ENCODE measurements around the gene SLC35F3. TPM values are rescaled to one million over a fixed set of nuclear protein-coding genes. Genes with fewer than 3 reads are reported as not detected.
"Not testable (repeated sequence)": the region's sequence is repeated elsewhere in the genome, so short reads cannot be mapped to it uniquely, and the experiment has no call there.

SLC35F3 gene
- total RNA-seq, 1 donor from 2014 or later, result 0.25 TPM

- peaks cover 37% of the 10 kb centered on the region for H3K27me3 Mint-ChIP-seq (ENCODE audit: low read depth)
- no peak overlapping the region for H3K27ac Mint-ChIP-seq
- peaks cover 2% of the 10 kb centered on the region for H3K4me1 Mint-ChIP-seq
- H3K9me3 Mint-ChIP-seq, result peaks cover 5% of the 10 kb centered on the region
- no peak overlapping the region for H3K4me3 Mint-ChIP-seq
- H3K36me3 Mint-ChIP-seq, result no peaks in the 10 kb centered on the region
- TF ChIP-seq CTCF (IDR thresholded peaks at IDR 0.05; ENCODE audit: unreplicated experiment), result no peak
- DNase-seq (ENCODE audit: low spot score in 2 of 2, unreplicated experiment in 2 of 2), result no peak
Observed at GRCh38 chr1:234240680-234241079, 336.2 kb downstream of the SLC35F3 start.

GRCh38 chr1:234241941-234242490 is 337.5 kb downstream of the SLC35F3 start:
- no peaks in the 10 kb centered on the region for H3K36me3 Mint-ChIP-seq
- peaks cover 43% of the 10 kb centered on the region for H3K27me3 Mint-ChIP-seq (ENCODE audit: low read depth)
- H3K9me3 Mint-ChIP-seq, result peaks cover 8% of the 10 kb centered on the region
- no peak overlapping the region for H3K4me3 Mint-ChIP-seq
- H3K27ac Mint-ChIP-seq, result no peak overlapping the region
- DNase-seq (ENCODE audit: low spot score in 2 of 2, unreplicated experiment in 2 of 2), result no peak
- TF ChIP-seq CTCF (IDR thresholded peaks at IDR 0.05; ENCODE audit: unreplicated experiment), result no peak
- no peaks in the 10 kb centered on the region for H3K4me1 Mint-ChIP-seq

- H3K27me3 Mint-ChIP-seq (ENCODE audit: low read depth), result peaks cover 40% of the 10 kb centered on the region
- peaks cover 15% of the 10 kb centered on the region for H3K9me3 Mint-ChIP-seq
- H3K27ac Mint-ChIP-seq, result no peak overlapping the region
- no peak for DNase-seq (ENCODE audit: low spot score in 2 of 2, unreplicated experiment in 2 of 2)
- no peak for TF ChIP-seq CTCF (IDR thresholded peaks at IDR 0.05; ENCODE audit: unreplicated experiment)
- H3K4me1 Mint-ChIP-seq, result no peaks in the 10 kb centered on the region
- H3K36me3 Mint-ChIP-seq, result no peaks in the 10 kb centered on the region
- H3K4me3 Mint-ChIP-seq, result no peak overlapping the region
Observed at GRCh38 chr1:234243521-234244260, 339.2 kb downstream of the SLC35F3 start.

GRCh38 chr1:234244482-234244881 is 340.0 kb downstream of the SLC35F3 start:
- H3K9me3 Mint-ChIP-seq, result peaks cover 18% of the 10 kb centered on the region
- peaks cover 34% of the 10 kb centered on the region for H3K27me3 Mint-ChIP-seq (ENCODE audit: low read depth)
- H3K27ac Mint-ChIP-seq, result no peak overlapping the region
- no peak for TF ChIP-seq CTCF (IDR thresholded peaks at IDR 0.05; ENCODE audit: unreplicated experiment)
- H3K36me3 Mint-ChIP-seq, result no peaks in the 10 kb centered on the region
- H3K4me3 Mint-ChIP-seq, result no peak overlapping the region
- DNase-seq (ENCODE audit: low spot score in 2 of 2, unreplicated experiment in 2 of 2), result no peak
- H3K4me1 Mint-ChIP-seq, result no peaks in the 10 kb centered on the region

GRCh38 chr1:234246638-234247116 is 342.2 kb downstream of the SLC35F3 start:
- no peak for DNase-seq (ENCODE audit: low spot score in 2 of 2, unreplicated experiment in 2 of 2)
- Mint-ChIP-seq H3K4me1 (no peaks in the 10 kb centered on the region), H3K36me3 (no peaks in the 10 kb centered on the region), H3K27me3 (ENCODE audit: low read depth) (peaks cover 28% of the 10 kb centered on the region), H3K27ac (no peak overlapping the region), H3K4me3 (no peak overlapping the region), H3K9me3 (peaks cover 18% of the 10 kb centered on the region)
- TF ChIP-seq CTCF (IDR thresholded peaks at IDR 0.05; ENCODE audit: unreplicated experiment), result no peak

- H3K4me1 Mint-ChIP-seq; H3K27ac Mint-ChIP-seq; DNase-seq (ENCODE audit: low spot score in 2 of 2, unreplicated experiment in 2 of 2); H3K4me3 Mint-ChIP-seq; H3K36me3 Mint-ChIP-seq: not testable (repeated sequence)
- H3K9me3 Mint-ChIP-seq, result peaks cover 12% of the 10 kb centered on the region
- peaks cover 25% of the 10 kb centered on the region for H3K27me3 Mint-ChIP-seq (ENCODE audit: low read depth)
Observed at GRCh38 chr1:234247746-234248145, 343.3 kb downstream of the SLC35F3 start.
